ENCODE results near the gene CIRBP. TPM values are rescaled to one million over a fixed set of nuclear protein-coding genes. Genes with fewer than 3 reads are reported as not detected.

The CIRBP gene
- total and polyA plus RNA-seq, 2 of the 13 experiments (the other 11 are each of a cell fraction or from before 2014, with no cell fraction given) = 133 to 140 TPM

DNA sequence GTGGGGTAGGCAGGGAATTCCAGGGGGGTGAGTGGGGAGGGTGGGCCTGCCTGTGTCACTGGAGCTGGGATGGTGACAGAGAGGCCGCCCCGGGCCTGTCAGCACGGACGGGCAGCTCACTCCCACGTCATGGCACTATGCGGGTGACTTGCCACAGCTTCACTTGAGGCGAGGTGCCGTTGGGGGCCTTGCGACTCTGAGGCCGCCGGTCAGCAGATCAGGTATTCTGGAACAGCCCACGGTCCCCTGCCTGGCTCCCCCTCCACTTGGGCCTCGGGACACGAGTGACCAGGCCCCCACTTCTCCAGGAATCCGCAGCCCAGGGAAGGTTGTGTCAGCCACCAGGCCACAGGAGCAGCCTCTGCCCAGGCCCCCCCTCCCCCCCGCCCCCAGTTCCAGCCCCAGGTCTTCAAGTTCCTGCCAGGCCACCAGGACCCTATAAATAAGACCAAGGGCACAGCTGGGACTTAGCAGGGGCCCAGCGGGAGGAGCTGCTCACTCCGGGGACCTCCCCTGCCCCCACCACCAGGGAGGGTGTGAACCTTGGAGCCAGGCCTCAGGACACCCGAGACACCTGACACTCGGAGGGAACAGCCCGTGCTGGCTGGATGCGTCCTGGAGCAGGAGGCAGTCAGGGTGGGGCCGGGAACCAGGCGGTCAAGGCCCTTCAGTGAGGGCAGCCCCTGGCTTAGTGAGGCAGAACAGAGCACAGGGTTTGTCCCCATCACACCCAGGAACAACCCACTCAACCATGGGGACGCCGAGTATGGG, 23.5 kb upstream of the CIRBP start (continued):
- TF ChIP-seq, protein P1, sequence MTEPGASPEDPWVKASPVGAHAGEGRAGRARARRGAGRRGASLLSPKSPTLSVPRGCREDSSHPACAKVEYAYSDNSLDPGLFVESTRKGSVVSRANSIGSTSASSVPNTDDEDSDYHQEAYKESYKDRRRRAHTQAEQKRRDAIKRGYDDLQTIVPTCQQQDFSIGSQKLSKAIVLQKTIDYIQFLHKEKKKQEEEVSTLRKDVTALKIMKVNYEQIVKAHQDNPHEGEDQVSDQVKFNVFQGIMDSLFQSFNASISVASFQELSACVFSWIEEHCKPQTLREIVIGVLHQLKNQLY (CRISPR knock-in tag; IDR thresholded peaks at IDR 0.05) = 0 out of 2 replicates have a peak, but pooled peaks have one; percentile 28
- TF ChIP-seq SIX1 (CRISPR knock-in tag; IDR thresholded peaks at IDR 0.05; ENCODE audit: borderline replicate concordance) (peak; percentile 67; the same call in 1 of the 2 replicates), HMG20B (CRISPR knock-in tag; conservative IDR thresholded peaks at IDR 0.05) (peak; percentile 56; the same call in 1 of the 2 replicates), ARHGAP35 (CRISPR knock-in tag; IDR thresholded peaks at IDR 0.05; ENCODE audit: borderline replicate concordance) (peak; percentile 20; the same call in 1 of the 2 replicates), ZC3H13 (CRISPR knock-in tag; IDR thresholded peaks at IDR 0.05) (peak; percentile 22; the same call in 1 of the 2 replicates), ZNF589 (CRISPR knock-in tag; conservative IDR thresholded peaks at IDR 0.05) (peak; percentile 88), PCBP2 (optimal IDR thresholded peaks at IDR 0.05; ENCODE audit: low read depth, low read length, poor library complexity, severe bottlenecking) (no peak)
- TF ChIP-seq, protein P2, sequence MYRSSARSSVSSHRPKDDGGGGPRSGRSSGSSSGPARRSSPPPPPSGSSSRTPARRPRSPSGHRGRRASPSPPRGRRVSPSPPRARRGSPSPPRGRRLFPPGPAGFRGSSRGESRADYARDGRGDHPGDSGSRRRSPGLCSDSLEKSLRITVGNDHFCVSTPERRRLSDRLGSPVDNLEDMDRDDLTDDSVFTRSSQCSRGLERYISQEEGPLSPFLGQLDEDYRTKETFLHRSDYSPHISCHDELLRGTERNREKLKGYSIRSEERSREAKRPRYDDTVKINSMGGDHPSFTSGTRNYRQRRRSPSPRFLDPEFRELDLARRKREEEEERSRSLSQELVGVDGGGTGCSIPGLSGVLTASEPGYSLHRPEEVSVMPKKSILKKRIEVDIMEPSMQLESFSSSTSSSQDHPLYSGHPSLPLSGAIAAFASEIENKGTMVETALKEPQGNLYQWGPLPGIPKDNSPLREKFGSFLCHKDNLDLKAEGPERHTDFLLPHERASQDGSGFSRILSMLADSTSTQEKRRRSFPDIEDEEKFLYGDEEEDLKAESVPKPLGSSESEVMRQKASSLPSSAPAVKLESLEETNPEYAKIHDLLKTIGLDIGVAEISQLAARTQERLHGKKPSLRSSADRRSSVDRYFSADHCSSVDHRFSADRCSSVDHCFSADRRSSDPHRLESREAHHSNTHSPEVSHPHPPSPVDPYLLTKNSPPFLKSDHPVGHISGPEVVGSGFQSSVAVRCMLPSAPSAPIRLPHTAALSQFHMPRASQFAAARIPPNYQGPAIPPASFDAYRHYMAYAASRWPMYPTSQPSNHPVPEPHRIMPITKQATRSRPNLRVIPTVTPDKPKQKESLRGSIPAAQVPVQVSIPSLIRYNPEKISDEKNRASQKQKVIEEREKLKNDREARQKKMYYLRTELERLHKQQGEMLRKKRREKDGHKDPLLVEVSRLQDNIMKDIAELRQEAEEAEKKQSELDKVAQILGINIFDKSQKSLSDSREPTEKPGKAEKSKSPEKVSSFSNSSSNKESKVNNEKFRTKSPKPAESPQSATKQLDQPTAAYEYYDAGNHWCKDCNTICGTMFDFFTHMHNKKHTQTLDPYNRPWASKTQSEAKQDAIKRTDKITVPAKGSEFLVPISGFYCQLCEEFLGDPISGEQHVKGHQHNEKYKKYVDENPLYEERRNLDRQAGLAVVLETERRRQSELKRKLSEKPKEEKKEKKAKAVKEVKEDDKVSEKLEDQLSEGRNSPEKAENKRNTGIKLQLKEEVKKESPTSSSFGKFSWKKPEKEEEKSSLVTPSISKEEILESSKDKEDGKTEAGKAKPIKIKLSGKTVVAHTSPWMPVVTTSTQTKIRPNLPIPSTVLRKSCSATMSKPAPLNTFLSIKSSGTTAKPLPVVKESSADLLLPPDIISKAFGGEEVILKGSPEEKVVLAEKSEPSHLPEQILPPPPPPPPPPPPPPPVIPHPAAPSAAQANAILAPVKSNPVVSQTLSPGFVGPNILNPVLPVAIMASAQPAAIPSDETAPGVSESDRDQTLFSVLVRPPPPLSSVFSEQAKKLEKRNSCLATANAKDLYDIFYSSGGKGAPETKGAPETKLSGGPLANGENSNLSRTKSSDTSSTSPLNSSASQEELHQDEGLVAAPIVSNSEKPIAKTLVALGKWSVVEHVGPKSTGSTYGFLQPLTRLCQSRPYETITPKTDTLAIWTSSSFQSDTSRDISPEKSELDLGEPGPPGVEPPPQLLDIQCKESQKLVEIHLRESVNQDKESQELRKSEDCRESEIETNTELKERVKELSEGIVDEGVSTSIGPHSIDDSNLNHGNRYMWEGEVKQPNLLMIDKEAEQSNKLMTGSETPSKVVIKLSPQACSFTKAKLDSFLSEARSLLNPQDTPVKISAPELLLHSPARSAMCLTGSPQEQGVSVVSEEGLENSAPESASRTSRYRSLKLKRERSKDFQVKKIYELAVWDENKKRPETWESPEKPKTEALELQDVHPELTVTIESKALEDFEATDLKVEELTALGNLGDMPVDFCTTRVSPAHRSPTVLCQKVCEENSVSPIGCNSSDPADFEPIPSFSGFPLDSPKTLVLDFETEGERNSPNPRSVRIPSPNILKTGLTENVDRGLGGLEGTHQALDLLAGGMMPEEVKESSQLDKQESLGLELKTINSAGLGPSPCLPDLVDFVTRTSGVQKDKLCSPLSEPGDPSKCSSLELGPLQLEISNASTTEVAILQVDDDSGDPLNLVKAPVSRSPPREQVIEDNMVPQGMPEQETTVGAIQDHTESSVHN (CRISPR knock-in tag; IDR thresholded peaks at IDR 0.05) = no peak
- TF ChIP-seq, protein P3, sequence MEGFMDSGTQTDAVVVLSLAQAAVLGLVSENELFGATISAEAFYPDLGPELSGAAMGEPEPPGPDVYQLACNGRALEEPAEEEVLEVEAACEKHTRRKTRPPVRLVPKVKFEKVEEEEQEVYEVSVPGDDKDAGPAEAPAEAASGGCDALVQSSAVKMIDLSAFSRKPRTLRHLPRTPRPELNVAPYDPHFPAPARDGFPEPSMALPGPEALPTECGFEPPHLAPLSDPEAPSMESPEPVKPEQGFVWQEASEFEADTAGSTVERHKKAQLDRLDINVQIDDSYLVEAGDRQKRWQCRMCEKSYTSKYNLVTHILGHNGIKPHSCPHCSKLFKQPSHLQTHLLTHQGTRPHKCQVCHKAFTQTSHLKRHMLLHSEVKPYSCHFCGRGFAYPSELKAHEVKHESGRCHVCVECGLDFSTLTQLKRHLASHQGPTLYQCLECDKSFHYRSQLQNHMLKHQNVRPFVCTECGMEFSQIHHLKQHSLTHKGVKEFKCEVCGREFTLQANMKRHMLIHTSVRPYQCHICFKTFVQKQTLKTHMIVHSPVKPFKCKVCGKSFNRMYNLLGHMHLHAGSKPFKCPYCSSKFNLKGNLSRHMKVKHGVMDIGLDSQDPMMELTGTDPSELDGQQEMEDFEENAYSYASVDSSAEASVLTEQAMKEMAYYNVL (CRISPR knock-in tag; IDR thresholded peaks at IDR 0.05; ENCODE audit: borderline replicate concordance) = no peak
- TF ChIP-seq, protein P4, sequence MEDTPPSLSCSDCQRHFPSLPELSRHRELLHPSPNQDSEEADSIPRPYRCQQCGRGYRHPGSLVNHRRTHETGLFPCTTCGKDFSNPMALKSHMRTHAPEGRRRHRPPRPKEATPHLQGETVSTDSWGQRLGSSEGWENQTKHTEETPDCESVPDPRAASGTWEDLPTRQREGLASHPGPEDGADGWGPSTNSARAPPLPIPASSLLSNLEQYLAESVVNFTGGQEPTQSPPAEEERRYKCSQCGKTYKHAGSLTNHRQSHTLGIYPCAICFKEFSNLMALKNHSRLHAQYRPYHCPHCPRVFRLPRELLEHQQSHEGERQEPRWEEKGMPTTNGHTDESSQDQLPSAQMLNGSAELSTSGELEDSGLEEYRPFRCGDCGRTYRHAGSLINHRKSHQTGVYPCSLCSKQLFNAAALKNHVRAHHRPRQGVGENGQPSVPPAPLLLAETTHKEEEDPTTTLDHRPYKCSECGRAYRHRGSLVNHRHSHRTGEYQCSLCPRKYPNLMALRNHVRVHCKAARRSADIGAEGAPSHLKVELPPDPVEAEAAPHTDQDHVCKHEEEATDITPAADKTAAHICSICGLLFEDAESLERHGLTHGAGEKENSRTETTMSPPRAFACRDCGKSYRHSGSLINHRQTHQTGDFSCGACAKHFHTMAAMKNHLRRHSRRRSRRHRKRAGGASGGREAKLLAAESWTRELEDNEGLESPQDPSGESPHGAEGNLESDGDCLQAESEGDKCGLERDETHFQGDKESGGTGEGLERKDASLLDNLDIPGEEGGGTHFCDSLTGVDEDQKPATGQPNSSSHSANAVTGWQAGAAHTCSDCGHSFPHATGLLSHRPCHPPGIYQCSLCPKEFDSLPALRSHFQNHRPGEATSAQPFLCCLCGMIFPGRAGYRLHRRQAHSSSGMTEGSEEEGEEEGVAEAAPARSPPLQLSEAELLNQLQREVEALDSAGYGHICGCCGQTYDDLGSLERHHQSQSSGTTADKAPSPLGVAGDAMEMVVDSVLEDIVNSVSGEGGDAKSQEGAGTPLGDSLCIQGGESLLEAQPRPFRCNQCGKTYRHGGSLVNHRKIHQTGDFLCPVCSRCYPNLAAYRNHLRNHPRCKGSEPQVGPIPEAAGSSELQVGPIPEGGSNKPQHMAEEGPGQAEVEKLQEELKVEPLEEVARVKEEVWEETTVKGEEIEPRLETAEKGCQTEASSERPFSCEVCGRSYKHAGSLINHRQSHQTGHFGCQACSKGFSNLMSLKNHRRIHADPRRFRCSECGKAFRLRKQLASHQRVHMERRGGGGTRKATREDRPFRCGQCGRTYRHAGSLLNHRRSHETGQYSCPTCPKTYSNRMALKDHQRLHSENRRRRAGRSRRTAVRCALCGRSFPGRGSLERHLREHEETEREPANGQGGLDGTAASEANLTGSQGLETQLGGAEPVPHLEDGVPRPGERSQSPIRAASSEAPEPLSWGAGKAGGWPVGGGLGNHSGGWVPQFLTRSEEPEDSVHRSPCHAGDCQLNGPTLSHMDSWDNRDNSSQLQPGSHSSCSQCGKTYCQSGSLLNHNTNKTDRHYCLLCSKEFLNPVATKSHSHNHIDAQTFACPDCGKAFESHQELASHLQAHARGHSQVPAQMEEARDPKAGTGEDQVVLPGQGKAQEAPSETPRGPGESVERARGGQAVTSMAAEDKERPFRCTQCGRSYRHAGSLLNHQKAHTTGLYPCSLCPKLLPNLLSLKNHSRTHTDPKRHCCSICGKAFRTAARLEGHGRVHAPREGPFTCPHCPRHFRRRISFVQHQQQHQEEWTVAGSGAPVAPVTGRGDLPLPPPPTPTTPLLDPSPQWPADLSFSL (CRISPR knock-in tag; IDR thresholded peaks at IDR 0.05) = no peak

Measured in HepG2 (cell line).